ENCODE results near the gene KLF3. TPM values are rescaled to one million over a fixed set of nuclear protein-coding genes. Genes with fewer than 3 reads are reported as not detected.
"Not testable (repeated sequence)": the region's sequence is repeated elsewhere in the genome, so short reads cannot be mapped to it uniquely, and the experiment has no call there.

The KLF3 gene
- polyA plus RNA-seq, 1 experiment, result 11.4 TPM

DNA sequence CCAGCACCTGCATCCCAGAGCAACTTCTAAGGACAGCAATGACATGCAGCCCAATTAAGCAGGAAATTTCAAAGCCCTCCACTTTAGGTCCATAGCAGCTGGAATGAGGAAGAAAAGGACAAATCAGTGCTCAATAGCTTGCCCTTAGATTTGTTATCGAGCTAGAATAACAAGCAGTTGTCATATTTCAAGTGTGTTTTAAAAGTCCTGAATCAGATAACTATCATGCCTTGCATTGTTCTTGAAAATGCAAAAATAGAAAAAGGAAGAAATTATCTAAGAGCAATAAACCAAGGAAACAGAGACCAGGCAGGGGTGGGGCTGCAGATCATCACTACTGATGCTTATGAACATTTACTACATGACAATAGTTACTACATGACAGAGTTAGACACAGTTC, 43.9 kb upstream of the KLF3 start:
- POLR2A ChIA-PET, result no interaction called here
- Histone ChIP-seq H3K27me3 (ENCODE audit: control insufficient read depth, insufficient read depth, low read length) (no peaks in the 10 kb centered on the region), H3K4me3 (ENCODE audit: low read depth, low read length) (no peak overlapping the region), H3K36me3 (ENCODE audit: control insufficient read depth, insufficient read depth, low read length) (no peaks in the 10 kb centered on the region)
- CTCF ChIA-PET, result no interaction called here
- DNase-seq (ENCODE audit: low read depth), result no peak
- TF ChIP-seq, protein P1, sequence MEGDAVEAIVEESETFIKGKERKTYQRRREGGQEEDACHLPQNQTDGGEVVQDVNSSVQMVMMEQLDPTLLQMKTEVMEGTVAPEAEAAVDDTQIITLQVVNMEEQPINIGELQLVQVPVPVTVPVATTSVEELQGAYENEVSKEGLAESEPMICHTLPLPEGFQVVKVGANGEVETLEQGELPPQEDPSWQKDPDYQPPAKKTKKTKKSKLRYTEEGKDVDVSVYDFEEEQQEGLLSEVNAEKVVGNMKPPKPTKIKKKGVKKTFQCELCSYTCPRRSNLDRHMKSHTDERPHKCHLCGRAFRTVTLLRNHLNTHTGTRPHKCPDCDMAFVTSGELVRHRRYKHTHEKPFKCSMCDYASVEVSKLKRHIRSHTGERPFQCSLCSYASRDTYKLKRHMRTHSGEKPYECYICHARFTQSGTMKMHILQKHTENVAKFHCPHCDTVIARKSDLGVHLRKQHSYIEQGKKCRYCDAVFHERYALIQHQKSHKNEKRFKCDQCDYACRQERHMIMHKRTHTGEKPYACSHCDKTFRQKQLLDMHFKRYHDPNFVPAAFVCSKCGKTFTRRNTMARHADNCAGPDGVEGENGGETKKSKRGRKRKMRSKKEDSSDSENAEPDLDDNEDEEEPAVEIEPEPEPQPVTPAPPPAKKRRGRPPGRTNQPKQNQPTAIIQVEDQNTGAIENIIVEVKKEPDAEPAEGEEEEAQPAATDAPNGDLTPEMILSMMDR (IDR thresholded peaks at IDR 0.05; ENCODE audit: insufficient read depth, low read depth, low read length), result no peak

DNA sequence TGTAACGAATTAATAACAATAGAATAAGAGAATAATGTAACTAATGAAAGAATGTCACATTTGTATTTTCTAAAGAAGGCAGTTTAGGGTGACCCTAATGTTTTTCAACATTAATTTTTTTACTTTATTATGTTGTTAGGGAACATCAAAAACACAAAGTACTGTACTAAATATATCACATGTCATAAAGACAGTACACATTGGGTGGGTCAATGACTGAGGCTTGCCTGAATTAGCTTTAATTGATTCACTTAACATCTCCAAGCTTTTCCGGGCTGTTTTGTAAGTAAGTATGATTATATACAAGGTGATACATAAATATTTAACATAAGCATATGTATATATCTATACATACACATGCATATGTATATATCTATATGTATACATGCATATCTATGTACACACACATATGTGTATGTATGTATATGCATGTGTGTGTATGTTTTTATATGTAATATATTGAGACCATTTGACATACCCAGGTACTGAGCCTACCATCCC, 43.4 kb upstream of the KLF3 start:
- Histone ChIP-seq H3K4me3 (ENCODE audit: low read depth, low read length) (no peak overlapping the region), H3K36me3 (ENCODE audit: control insufficient read depth, insufficient read depth, low read length) (no peaks in the 10 kb centered on the region), H3K27me3 (ENCODE audit: control insufficient read depth, insufficient read depth, low read length) (no peaks in the 10 kb centered on the region)
- ChIA-PET POLR2A (interaction anchor here (0.6 kb wide), 1 partner anchor 187 kb away, joined by 6 read pairs; no protein-coding TSS in a partner anchor), CTCF (no interaction called here)
- no peak for DNase-seq (ENCODE audit: low read depth)
- TF ChIP-seq, protein P1 (IDR thresholded peaks at IDR 0.05; ENCODE audit: insufficient read depth, low read depth, low read length), result no peak

DNA sequence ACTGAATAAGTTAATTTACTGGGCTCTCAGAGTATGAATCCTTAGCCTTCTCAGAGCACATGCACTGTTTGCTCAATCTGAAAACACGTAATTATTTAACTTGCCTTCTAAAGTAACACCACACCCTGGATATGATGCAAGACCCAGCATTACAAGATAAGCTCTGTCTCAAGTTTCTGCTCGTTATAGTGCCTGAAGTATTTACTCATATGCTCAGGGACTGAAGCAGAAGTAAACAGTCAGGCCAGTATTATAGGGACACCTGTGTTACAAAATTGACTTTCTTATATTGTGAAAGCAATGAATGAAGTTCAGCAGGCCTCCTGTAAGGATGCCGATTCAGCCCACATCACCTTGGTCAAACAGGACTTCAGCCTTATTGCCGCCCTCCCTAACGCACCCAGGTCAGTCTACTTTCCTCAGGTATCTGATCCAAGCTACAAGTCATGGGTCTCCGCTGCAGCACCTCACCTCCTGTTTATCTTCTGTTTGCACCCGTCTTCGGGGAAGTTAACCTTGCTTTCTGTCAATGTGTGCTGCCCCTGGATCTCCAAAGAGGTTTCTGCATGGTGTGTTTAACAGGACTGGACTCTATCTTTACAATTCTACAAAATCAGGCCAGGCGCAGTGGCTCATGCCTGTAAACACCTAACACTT, 42.8 kb upstream of the KLF3 start:
- H3K27me3 ChIP-seq (ENCODE audit: control insufficient read depth, insufficient read depth, low read length), result no peaks in the 10 kb centered on the region
- H3K4me3 ChIP-seq (ENCODE audit: low read depth, low read length), result no peak overlapping the region
- no peaks in the 10 kb centered on the region for H3K36me3 ChIP-seq (ENCODE audit: control insufficient read depth, insufficient read depth, low read length)
- CTCF ChIA-PET, result no interaction called here
- TF ChIP-seq, protein P1 (IDR thresholded peaks at IDR 0.05; ENCODE audit: insufficient read depth, low read depth, low read length), result no peak
- peak; percentile 40 for DNase-seq (ENCODE audit: low read depth)
- POLR2A ChIA-PET, result interaction anchor here (0.6 kb wide), 1 partner anchor 188 kb away, joined by 6 read pairs; no protein-coding TSS in a partner anchor

DNA sequence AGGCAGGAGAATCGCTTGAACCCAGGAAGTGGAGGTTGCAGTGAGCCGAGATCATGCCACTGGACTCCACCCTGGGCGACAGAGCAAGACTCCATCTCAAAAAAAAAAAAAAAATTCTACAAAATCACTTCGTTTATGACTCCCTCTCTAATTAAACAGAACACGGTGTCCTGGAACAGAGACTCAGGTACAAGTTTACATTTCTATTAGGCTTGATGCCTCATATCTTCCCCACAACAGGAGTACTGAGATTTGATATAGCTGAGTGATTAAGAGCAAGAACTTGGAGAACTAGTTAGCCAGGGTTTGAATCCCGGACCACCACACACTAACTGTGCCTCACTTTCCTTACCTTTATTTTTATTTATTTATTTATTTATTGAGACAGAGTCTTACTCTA, 42.2 kb upstream of the KLF3 start:
- TF ChIP-seq, protein P1 (IDR thresholded peaks at IDR 0.05; ENCODE audit: insufficient read depth, low read depth, low read length), result no peak
- Histone ChIP-seq H3K4me3 (ENCODE audit: low read depth, low read length) (no peak overlapping the region), H3K36me3 (ENCODE audit: control insufficient read depth, insufficient read depth, low read length) (no peaks in the 10 kb centered on the region), H3K27me3 (ENCODE audit: control insufficient read depth, insufficient read depth, low read length) (no peaks in the 10 kb centered on the region)
- no peak for DNase-seq (ENCODE audit: low read depth)
- ChIA-PET POLR2A (no interaction called here), CTCF (no interaction called here)

DNA sequence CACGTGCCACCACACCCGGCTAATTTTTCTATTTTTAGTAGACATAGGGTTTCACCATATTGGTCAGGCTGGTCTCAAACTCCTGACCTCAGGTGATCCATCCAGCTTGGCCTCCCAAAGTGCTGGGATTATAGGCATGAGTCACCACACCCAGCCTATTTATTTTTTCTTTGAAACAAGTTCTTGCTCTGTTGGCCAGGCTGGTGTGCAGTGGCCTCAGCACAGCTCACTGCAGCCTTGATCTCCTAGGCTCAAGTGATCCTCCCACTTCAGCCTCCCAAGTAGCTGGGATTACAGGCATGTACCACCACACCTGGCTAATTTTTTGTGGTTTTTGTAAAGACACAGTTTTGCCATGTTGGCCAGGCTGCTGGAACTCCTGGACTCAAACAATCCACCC, 41.7 kb upstream of the KLF3 start:
- H3K27me3 ChIP-seq (ENCODE audit: control insufficient read depth, insufficient read depth, low read length); POLR2A ChIA-PET; DNase-seq (ENCODE audit: low read depth); H3K4me3 ChIP-seq (ENCODE audit: low read depth, low read length); H3K36me3 ChIP-seq (ENCODE audit: control insufficient read depth, insufficient read depth, low read length): not testable (repeated sequence)
- CTCF ChIA-PET, result interaction anchor here (0.8 to 1.2 kb wide), 2 partner anchors 38 to 40 kb away, joined by 3 to 6 read pairs; no protein-coding TSS in a partner anchor

DNA sequence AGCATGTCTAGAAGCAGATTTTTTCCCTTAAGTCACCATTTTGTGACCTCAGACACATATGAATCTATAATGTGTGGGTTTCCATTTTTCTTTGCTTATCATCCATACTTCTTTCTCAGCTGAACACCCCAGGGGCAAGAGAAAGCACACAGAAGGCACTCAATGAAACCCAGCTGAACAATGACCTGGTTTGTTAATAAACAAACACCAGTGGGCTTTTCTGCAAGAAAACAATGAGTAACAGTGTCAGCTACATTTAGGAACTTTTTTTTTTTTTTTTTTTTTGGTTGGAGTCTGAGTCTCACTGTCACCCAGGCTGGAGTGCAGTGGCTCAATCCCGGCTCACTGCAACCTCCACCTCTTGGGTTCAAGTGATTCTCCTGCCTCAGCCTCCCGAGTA, 40.7 kb upstream of the KLF3 start:
- ChIA-PET CTCF (interaction anchor here (0.8 to 1.2 kb wide), 2 partner anchors 37 to 39 kb away, joined by 3 to 6 read pairs; no protein-coding TSS in a partner anchor), POLR2A (no interaction called here)
- H3K36me3 ChIP-seq (ENCODE audit: control insufficient read depth, insufficient read depth, low read length), result no peaks in the 10 kb centered on the region

More for the DNA sequence above, 40.7 kb upstream of the KLF3 start:
- Histone ChIP-seq H3K27me3 (ENCODE audit: control insufficient read depth, insufficient read depth, low read length) (no peaks in the 10 kb centered on the region), H3K4me3 (ENCODE audit: low read depth, low read length) (no peak overlapping the region)
- DNase-seq (ENCODE audit: low read depth), result no peak
- TF ChIP-seq, protein P1 (IDR thresholded peaks at IDR 0.05; ENCODE audit: insufficient read depth, low read depth, low read length), result no peak
